IMR-90 (cell line): ENCODE measurements around the gene ZDBF2.

Experiments used
- CEBPB ChIP-seq: IDR thresholded peaks from 2 replicates; pipeline ENCODE4 v1.6.1; 2012; ENCODE audit warnings: low read depth, low read length, improper control_type of control experiment
- CTCF ChIP-seq: conservative IDR thresholded peaks from 2 replicates; pipeline ENCODE4 v1.5.1; 2012; ENCODE audit warnings: mild to moderate bottlenecking, low read depth, low read length, improper control_type of control experiment
- MAFK ChIP-seq: IDR thresholded peaks from 2 replicates; pipeline ENCODE4 v1.6.1; 2012; ENCODE audit warnings: low read depth, low read length, improper control_type of control experiment
- MAZ ChIP-seq: IDR thresholded peaks from 2 replicates; pipeline ENCODE4 v1.6.1; 2012; ENCODE audit warnings: low read depth, mild to moderate bottlenecking, low read length, improper control_type of control experiment, moderate library complexity, borderline replicate concordance
- POLR2A ChIP-seq: IDR thresholded peaks from 2 replicates; pipeline ENCODE4 v1.6.1; 2012; ENCODE audit warnings: mild to moderate bottlenecking, low read depth, low read length
- RCOR1 ChIP-seq: IDR thresholded peaks from 2 replicates; pipeline ENCODE4 v1.6.1; 2012; ENCODE audit warnings: mild to moderate bottlenecking, low read length, improper control_type of control experiment; ENCODE audit not compliant: insufficient replicate concordance
- SMC3 ChIP-seq: fragments of 150-350 bp; IDR thresholded peaks from 2 replicates; pipeline ENCODE4 v1.6.1; 2016; ENCODE audit warnings: low read depth, mild to moderate bottlenecking, antibody characterized with exemption, low read length, moderate library complexity

GRCh38 chr2:206232287-206233035, 42.0 kb upstream of the ZDBF2 start:
- TF ChIP-seq CTCF (no peak), RCOR1 (no peak), MAZ (no peak), POLR2A (no peak), MAFK (no peak), CEBPB (peak; percentile 15; the same call in 1 of the 2 replicates), SMC3 (no peak)
